ENCODE results near the gene SDCCAG8.
"Not testable (repeated sequence)": the region's sequence is repeated elsewhere in the genome, so short reads cannot be mapped to it uniquely, and the experiment has no call there.

Gene SDCCAG8

GRCh38 chr1:243255791-243256512, at the start of gene SDCCAG8:
SDCCAG8 (plus strand) TSS chr1:243256041; CDS start chr1:243256174, 133 bp downstream.
- DNase-seq (ENCODE audit: low read depth in 2 of 2), result peak; percentile 89 to 92

DNA sequence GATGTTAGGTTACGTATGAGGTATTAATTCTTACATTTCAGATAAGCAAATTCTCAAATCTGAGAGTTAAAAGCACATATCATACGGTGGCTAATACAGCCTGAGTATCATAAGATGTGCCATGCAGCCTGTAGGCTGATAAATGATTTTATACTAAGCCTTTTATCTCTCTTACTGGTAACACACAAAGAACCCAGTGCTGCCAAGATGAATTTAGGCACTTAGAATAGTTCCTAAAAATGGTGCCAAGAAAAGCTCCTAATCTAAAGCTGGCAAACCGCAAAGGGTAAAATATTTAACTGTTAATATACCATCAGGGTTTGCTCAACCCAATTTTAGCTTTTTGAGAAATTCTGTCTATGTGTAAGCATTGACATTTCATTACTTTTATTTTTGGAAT, 43.9 kb upstream of the SDCCAG8 start:
- not testable (repeated sequence) for DNase-seq (ENCODE audit: low read depth in 2 of 2)

GRCh38 chr1:243213045-243213787, 42.6 kb upstream of the SDCCAG8 start:
- DNase-seq (ENCODE audit: low read depth in 2 of 2), result no peak

DNA sequence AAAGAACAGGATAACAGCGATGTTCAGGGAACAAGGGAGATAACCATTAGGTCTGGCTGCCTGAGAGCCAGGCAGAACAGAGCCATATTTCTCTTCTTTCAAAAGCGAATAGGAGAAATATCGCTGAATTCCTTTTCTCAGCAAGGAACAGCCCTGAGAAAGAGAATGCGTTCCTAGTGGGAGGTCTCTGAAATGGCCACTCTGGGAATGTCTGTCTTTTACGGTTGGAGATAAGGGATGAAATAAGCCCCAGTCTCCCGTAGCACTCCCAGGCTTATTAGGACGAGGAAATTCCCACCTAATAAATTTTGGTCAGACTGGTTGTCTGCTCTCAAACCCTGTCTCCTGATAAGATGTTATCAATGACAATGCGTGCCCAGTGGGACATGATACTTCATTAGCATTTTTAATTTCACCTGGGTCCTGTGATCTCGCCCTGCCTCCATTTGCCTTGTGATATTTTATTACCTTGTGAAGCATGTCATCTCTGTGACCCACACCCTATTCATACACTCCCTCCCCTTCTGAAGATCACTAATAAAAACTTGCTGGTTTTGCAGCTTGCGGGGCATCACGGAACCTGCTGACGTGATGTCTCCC, 40.5 kb upstream of the SDCCAG8 start:
- DNase-seq (ENCODE audit: low read depth in 2 of 2), result not testable (repeated sequence)

DNA sequence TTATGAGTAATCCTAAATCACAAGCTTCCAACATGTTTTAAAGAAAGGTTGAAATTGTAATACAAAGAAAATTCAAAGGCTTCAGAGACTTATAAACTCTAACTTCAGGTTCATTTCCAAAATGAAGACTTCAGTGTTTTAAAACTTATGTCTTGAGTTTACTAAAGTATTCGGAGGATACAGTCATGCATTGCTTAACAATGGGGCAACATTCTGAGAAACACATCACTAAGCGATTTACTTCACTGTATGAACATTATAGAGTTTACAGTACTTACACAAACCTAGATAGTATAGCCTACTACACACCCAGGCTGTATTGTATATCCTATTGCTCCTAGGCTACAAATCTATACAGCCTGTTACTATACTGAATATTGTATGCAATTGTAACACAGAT, 39.1 kb upstream of the SDCCAG8 start:
- DNase-seq (ENCODE audit: low read depth in 2 of 2), result no peak

GRCh38 chr1:243217349-243217748, 38.5 kb upstream of the SDCCAG8 start:
- no peak for DNase-seq (ENCODE audit: low read depth in 2 of 2)

DNA sequence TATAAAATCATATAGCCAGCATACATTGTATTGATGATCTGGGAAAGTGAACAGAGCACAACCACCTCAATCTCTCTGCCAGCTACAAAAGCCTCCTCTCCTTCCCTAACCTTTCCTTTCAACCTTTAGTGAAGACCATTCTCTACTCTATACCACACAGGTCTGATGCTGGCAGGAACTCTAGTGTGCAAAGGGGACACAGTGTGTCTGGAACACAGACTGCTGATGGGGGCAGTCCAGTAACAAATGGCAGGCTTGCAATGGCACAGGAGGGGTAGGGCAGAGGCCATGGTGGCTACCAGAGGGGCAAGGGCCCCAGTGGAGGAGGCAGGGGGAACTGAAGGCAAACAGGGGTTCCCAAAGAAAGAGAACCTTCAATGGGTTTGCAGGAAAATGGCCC, 37.8 kb upstream of the SDCCAG8 start:
- DNase-seq (ENCODE audit: low read depth in 2 of 2), result no peak

- no peak for DNase-seq (ENCODE audit: low read depth in 2 of 2)
Observed at GRCh38 chr1:243227622-243228021, 28.2 kb upstream of the SDCCAG8 start.

DNA sequence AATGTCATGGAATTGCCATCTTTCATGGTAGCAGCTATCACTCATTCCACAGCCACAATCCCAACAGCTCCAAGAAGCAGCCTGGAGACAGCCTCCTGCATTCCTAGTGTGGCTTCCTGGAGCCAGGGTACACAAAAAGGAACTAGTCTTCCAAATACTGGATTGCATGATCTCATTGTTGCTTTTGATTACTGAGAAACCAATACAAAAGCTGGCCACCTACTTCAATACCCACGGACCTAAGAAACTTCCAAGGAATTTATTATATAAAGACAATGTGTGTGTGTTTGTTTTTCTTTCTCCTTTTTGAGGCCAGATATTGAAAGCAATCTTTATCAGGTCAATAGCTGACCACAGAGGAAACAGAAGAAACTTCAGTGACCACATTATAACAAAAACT, 26.3 kb upstream of the SDCCAG8 start:
- no peak for DNase-seq (ENCODE audit: low read depth in 2 of 2)

DNA sequence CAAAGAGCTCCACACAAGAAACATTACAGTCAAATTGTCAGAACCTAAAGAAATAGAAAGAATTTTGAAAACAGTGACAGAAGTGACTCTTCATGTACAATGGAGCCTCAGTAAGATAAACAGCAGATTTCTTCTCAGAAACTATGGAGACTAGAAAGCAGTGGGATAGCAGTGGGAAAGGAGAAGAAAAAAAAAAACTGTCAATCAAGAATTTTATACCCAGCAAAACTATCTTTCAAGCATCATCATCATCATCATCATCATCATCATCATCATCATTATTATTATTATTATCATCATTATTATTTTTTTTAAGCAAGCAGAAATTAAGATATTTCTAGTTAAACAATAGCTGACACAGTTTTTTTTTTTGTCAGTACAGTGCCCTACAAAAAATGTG, 24.9 kb upstream of the SDCCAG8 start:
- no peak for DNase-seq (ENCODE audit: low read depth in 2 of 2)

- DNase-seq (ENCODE audit: low read depth in 2 of 2), result no peak
Observed at GRCh38 chr1:243233908-243234307, 21.9 kb upstream of the SDCCAG8 start.

DNA sequence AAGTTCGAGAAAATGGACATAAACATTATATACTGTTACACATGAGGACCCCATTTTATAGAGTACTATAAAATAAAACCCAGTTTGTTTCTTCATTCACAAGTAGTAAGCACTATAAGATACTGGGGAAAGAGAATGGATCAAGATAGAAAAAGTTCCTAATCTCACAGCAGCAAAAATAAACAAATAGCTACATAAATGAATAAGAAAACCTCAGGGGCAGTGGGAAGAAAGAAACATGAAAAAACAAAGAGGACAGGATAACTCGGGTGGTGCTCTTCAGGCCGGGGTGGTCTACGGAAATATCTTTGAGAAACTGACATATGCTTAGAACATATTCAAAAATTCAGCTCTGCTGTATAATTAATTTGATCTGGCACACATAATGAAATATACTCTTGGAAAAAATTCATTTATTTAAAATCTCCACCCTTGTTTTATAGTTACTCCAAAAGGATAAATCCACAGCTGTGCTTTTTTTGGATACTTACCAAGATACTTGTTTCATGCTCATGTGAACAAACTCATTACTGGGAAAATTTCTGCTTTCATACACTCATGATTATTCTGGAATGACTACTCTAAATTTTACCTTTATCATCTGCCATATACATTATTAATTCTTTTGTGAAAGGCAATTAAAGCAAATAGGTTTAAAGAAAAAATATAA, 20.7 kb upstream of the SDCCAG8 start:
- DNase-seq (ENCODE audit: low read depth in 2 of 2), result no peak

DNA sequence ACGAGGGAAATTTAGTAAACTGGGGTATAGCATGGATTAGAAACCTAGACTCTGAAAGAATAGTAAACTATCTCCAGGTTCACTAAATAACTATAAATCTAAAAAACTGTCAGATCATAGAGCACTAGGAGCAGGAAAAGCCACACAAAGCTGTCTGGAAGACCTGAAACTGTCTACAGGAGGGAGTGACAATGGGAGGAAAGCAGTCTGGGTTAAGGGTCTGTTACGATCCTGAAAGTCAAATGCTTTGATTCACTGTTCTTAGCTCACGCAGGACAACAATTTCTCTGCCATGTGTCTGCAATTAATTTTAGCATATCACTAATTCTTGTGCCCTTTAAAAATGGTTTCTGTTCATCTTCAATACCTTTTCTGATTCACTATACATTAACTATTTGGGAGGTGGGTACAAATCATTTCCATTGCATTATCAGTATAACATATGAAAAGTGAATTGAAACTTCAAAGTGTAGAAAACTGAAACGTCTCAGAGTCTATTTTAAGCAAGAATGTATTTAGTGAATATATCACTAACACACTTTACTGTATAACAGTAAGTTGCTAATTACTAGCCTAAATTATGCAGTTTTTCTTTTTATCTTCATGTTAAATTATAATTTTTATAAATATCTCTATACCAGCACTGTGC, 19.1 kb upstream of the SDCCAG8 start:
- DNase-seq (ENCODE audit: low read depth in 2 of 2), result no peak

- DNase-seq (ENCODE audit: low read depth in 2 of 2), result no peak
Observed at GRCh38 chr1:243244432-243244841, 11.4 kb upstream of the SDCCAG8 start.

DNA sequence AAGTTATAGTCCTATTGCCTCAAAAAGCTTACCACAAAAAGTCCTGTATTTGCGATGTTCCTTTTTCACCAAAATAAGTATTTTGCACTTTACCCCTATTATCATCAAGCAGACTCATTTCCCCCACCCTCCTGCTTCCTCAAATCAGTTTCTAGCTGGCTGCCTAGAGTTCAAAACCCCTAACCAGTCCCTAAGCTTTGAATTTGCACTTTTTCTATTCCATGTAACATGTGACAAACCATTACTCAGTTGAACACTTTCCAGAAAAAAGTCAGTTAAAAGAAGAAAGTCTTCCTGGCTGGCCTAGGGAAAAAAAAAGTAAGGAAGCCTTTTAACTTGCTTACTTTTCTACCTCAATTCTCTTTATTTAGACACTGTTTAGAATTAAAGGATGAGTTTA, 8.9 kb upstream of the SDCCAG8 start:
- DNase-seq (ENCODE audit: low read depth in 2 of 2), result no peak

- no peak for DNase-seq (ENCODE audit: low read depth in 2 of 2)
Observed at GRCh38 chr1:243247901-243248300, 7.9 kb upstream of the SDCCAG8 start.

GRCh38 chr1:243249214-243249613, 6.6 kb upstream of the SDCCAG8 start:
- DNase-seq (ENCODE audit: low read depth in 2 of 2), result no peak

GRCh38 chr1:243250102-243250501, 5.7 kb upstream of the SDCCAG8 start:
- no peak for DNase-seq (ENCODE audit: low read depth in 2 of 2)

DNA sequence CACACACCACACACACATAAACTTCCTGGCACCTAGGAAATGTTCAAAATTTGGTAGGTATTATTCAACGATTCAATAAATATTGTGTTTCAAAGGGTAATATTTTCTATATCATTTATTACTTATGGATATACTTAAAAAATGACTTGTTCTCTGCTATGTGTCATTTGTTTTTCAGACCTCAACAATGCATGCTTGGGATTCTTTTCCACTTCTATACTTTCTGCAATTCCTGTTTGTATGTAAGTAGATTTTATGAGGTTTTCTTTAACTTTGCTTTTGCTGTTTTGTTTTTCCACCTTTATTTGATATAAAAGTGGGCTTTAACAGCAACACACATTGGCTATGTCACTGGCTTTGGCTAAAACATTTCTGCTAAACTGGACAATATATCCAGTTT, 4.3 kb upstream of the SDCCAG8 start:
- no peak for DNase-seq (ENCODE audit: low read depth in 2 of 2)

GRCh38 chr1:243253211-243253925, 2.5 kb upstream of the SDCCAG8 start:
- DNase-seq (ENCODE audit: low read depth in 2 of 2), result no peak

- no peak for DNase-seq (ENCODE audit: low read depth in 2 of 2)
Observed at GRCh38 chr1:243253926-243254232, 2.0 kb upstream of the SDCCAG8 start.
